Endothelial cell of umbilical vein (primary cell): ENCODE results near the gene CD80.

ENCODE experiments used
- CTCF ChIP-seq, 2 donors: IDR thresholded peaks; 1 replicate in 1 of 2; 2 replicates in 1 of 2; pipeline ENCODE4 v1.5.1; 2011; ENCODE audit warnings: low read length in 2 of 2, mild to moderate bottlenecking in 2 of 2, moderate library complexity in 2 of 2, control low read depth in 1 of 2, inconsistent platforms in 1 of 2, low read depth in 1 of 2; ENCODE audit not compliant: insufficient read depth in 1 of 2; ENCODE audit errors: extremely low read depth in 1 of 2
- EZH2 ChIP-seq: IDR thresholded peaks from 2 replicates; pipeline ENCODE4 v1.6.1; 2012; ENCODE audit warnings: borderline replicate concordance, low read depth, mild to moderate bottlenecking, moderate library complexity, low read length, inconsistent platforms; ENCODE audit not compliant: severe bottlenecking
- FOS ChIP-seq: IDR thresholded peaks from 2 replicates; pipeline ENCODE4 v1.6.1; 2011; ENCODE audit warnings: mild to moderate bottlenecking, low read length, moderate library complexity, borderline replicate concordance; ENCODE audit not compliant: insufficient read depth
- GATA2 ChIP-seq: IDR thresholded peaks from 2 replicates; pipeline ENCODE4 v1.7.0; 2011; ENCODE audit warnings: low read depth, mild to moderate bottlenecking, moderate library complexity, mixed read lengths, low read length; ENCODE audit not compliant: insufficient read length, insufficient read depth
- JUN ChIP-seq: IDR thresholded peaks from 2 replicates; pipeline ENCODE4 v1.6.1; 2011; ENCODE audit warnings: borderline replicate concordance, low read depth; ENCODE audit not compliant: insufficient read length, insufficient read depth
- MAX ChIP-seq: IDR thresholded peaks from 2 replicates; pipeline ENCODE4 v1.6.1; 2011; ENCODE audit not compliant: insufficient read depth, insufficient read length
- MYC ChIP-seq: IDR thresholded peaks from one replicate; pipeline ENCODE4 v1.6.1; 2011; ENCODE audit warnings: mild to moderate bottlenecking, low read depth, low read length
- POLR2A ChIP-seq: IDR thresholded peaks from 2 replicates; pipeline ENCODE4 v1.6.1; 2012; ENCODE audit warnings: low read depth, mild to moderate bottlenecking, control low read depth, low read length
- POLR2AphosphoS5 ChIP-seq: IDR thresholded peaks from 2 replicates; pipeline ENCODE4 v1.6.1; 2012; ENCODE audit warnings: low read depth, mild to moderate bottlenecking, control low read depth, low read length, moderate library complexity; ENCODE audit not compliant: insufficient read depth

GRCh38 chr3:119555929-119556328, 3.5 kb downstream of the CD80 start:
- no peak for TF ChIP-seq CTCF (IDR thresholded peaks at IDR 0.05; ENCODE audit: extremely low read depth in 1 of 2, insufficient read depth in 1 of 2, low read depth in 1 of 2, low read length in 2 of 2)
- TF ChIP-seq MAX, result no peak
- no peak for TF ChIP-seq EZH2
- TF ChIP-seq POLR2A, result no peak
- TF ChIP-seq POLR2AphosphoS5, result no peak
- no peak for TF ChIP-seq GATA2
- no peak for TF ChIP-seq JUN
- TF ChIP-seq MYC, result no peak
- no peak for TF ChIP-seq FOS
